GM12865 (cell line): Measurements from ENCODE around the gene DCP2.

Experiments used
- DNase-seq: peaks from one replicate; pipeline ENCODE4 v3.0.0; 2010; ENCODE audit warnings: low read depth
- H3K4me3 ChIP-seq: 2 replicates; pipeline ENCODE4 v1.5.1; 2011; ENCODE audit warnings: mild to moderate bottlenecking, low read depth, low read length, control low read depth
- CTCF ChIP-seq: IDR thresholded peaks from 2 replicates; pipeline ENCODE4 v1.5.1; 2011; ENCODE audit warnings: low read length, control low read depth, low read depth, inconsistent platforms; ENCODE audit not compliant: insufficient read depth; ENCODE audit errors: missing control alignments

Gene DCP2

DNA sequence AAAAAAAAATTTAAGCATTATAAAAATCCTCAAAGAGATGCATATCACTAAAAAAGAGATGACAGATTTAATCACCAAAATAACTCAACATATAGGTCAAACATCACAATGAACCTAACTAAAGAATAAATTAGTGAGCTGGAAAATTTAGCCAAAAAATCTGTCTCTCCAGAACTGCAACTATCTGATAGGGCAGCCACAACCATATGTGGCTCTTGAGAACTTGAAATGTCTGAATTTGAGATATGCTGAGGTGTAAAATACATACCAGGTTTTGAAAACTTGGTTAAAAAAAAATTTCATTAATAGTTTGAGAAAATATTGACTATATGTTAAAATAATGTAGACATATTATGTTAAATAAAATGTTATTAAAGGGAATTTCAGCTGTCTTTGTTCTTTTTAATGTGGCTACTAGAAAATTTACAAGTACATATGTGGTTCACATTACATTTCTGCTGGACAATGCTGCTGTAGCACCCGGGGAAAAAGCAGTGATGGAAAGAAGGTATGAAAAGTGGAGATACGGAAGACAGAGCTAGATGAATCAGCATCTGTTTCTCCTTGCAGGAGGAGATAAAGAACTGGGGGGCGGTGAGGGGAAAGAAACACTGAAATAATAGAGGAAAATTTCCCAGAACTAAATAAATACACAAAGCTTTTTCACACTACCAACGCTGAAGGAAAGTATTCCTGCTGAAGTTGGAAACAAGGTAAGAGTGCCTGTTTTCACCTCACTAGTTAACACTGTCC is 66.1 kb downstream of the DCP2 start:
- no peak for TF ChIP-seq CTCF
- DNase-seq: no peak
- no peak overlapping the region for H3K4me3 ChIP-seq

DNA sequence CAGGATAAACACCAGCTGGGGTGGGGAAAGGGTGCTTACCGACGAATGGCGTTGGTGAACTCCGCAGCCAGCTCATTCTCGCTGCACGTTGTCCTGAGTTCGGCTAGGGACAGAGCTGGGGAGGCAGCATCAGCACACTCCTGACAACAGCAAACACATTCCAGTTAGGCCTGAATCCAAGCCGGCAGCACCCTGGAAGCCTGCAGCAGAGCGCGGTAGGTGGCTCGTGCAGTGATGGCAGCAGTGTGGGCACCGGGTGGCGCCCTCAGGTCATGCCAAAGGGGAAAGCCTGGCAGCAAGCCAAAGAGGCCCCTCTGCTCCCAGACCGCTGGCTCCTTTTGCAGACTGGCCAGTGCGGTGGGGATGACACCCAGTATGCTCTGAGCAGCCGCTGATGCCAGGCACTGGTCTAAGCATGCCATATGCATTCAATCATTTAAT is 66.9 kb downstream of the DCP2 start:
- no peak overlapping the region for H3K4me3 ChIP-seq
- TF ChIP-seq CTCF: no peak
- no peak for DNase-seq

DNA sequence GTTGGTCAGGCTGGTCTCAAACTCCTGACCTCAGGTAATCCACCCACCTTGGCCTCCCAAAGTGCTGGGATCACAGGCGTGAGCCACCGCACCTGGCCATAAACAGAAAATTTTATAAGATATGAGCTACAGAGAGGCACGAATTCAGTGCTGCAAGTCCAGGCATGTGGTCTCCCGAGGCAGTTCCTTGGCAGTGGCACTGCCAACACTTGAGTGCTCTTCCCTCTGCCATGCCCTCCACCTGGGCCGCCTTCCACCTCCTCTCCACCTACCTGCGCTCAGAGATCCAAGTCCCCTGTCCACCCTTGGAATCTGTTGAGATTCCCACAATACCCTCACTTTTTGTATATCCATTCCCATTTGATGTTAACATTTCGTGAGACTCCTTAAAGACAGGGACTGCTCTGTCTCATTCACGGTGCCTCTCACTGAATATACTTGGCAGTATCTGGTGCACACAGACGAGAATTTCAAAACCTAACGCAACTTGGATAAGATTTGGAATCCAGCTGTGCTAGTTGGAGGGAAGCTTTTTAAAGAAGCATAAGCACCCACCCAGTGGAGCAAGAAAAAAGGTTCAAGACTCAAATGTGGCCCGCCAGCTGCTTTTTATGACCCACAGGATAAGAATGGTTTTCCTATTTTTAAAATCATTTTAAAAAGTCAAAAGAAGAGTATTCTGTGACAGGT is 68.3 kb downstream of the DCP2 start:
- TF ChIP-seq CTCF: no peak
- no peak overlapping the region for H3K4me3 ChIP-seq
- no peak for DNase-seq

GRCh38 chr5:113047234-113047633 is 70.6 kb downstream of the DCP2 start:
- no peak for TF ChIP-seq CTCF
- DNase-seq: no peak
- no peak overlapping the region for H3K4me3 ChIP-seq

- DNase-seq: peak; percentile 51
- no peak for TF ChIP-seq CTCF
- H3K4me3 ChIP-seq: peak overlapping the region; percentile 31
Measured at GRCh38 chr5:113047733-113048652, 71.4 kb downstream of the DCP2 start.

DNA sequence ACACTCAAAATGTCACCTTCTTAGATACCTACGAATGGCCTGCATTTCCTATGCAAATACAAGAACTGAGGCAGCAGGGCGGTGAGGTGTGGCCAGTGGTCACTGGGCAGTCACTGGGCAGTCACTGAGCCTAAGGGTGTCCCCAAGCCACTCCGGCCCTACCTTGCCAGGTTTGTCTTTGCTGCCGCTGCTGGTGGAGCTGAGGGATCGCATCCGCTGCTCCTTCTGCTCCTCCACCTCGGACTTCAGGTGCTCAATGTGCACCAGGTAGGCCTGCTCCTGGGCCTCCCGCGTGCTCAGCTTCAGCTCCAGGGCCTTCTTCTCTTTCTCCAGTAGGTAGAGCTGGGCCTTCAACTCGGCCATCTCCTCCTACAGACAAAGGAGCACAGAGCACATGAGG is 72.3 kb downstream of the DCP2 start:
- no peak overlapping the region for H3K4me3 ChIP-seq
- TF ChIP-seq CTCF: no peak

More for the DNA sequence above, 72.3 kb downstream of the DCP2 start:
- DNase-seq: no peak
